Prostate gland (tissue), 2 donors: ENCODE measurements around the gene EHD3.

Source experiments
- POLR2AphosphoS5 ChIP-seq: sonication (generic); formaldehyde crosslinking; IDR thresholded peaks from one replicate; pipeline ENCODE4 v1.6.1; 2017; ENCODE audit warnings: antibody characterized with exemption
- TF ChIP-seq, protein P1 (sequence below), 4 experiments: fragments of 200-600 bp in 2 of 4; fragments of 450-650 bp in 2 of 4; sonication (generic) in 2 of 4; IDR thresholded peaks; 1 replicate in 3 of 4; 2 replicates in 1 of 4; pipeline ENCODE4 v1.5.1; 2016 to 2019; ENCODE audit warnings: antibody characterized with exemption in 4 of 4, mild to moderate bottlenecking in 2 of 4, moderate library complexity in 2 of 4

DNA sequence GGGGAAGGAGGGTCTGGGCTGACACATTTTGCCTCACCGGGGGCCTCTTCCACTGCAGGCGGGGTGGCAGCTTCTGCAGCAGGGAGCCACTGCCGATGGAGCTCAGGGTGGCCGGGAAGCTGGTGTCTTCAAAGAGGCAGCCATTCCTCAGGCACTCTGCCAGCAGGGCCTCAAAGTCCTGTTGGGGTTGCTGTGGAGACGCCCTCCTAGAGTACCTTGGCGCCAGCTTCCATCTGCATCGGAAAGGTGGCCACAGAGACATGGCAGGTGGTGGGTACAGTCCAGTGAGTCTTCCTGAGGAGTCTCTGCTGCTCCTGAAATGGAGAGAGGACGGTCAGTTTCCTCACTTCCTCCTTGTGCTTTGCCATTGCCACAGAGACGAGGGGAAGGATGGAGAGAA lies 28.8 kb upstream of the EHD3 start:
- TF ChIP-seq, protein P1, sequence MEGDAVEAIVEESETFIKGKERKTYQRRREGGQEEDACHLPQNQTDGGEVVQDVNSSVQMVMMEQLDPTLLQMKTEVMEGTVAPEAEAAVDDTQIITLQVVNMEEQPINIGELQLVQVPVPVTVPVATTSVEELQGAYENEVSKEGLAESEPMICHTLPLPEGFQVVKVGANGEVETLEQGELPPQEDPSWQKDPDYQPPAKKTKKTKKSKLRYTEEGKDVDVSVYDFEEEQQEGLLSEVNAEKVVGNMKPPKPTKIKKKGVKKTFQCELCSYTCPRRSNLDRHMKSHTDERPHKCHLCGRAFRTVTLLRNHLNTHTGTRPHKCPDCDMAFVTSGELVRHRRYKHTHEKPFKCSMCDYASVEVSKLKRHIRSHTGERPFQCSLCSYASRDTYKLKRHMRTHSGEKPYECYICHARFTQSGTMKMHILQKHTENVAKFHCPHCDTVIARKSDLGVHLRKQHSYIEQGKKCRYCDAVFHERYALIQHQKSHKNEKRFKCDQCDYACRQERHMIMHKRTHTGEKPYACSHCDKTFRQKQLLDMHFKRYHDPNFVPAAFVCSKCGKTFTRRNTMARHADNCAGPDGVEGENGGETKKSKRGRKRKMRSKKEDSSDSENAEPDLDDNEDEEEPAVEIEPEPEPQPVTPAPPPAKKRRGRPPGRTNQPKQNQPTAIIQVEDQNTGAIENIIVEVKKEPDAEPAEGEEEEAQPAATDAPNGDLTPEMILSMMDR (IDR thresholded peaks at IDR 0.05) = no peak
- no peak for TF ChIP-seq POLR2AphosphoS5
